ENCODE results near the gene B4GALNT4. TPM values are rescaled to one million over a fixed set of nuclear protein-coding genes. Genes with fewer than 3 reads are reported as not detected.

B4GALNT4 gene
- total and polyA plus RNA-seq, 2 experiments from 2014 or later: 35.8 to 94.4 TPM

DNA sequence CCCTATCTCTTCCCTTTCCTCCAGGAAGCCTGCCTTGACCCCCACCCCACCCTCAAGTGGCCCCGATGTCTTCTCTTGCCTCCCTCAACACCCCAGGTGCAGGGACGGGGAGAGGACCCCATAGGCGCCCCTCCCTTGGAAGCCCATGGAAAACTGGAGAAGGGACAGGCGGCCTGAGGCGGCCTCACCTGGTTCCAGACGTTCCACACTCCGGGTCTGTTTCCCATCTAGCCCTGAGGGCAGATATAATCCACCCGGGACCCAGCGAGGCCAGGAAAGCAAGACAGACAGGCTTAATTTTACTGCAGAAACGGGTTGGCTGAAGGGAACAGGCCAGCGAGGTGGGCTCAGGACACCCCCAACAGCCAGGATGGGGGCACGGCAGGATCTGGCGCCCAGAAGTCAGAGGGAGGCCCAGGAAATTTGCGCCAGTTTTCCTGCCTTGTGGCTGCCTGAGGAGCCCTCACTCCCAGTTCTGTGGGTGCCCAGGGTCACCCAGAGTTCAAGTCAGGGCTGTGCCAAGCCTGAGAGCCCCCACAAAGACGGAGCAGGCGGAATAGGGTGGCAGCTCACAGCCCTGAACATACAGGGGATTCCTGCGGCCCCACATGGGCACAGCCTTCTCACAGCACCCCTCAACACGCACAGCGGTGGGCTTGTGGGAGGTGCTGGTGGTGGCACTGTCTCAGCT is 48.5 kb downstream of the B4GALNT4 start:
- H3K27me3 ChIP-seq: peaks cover 57% of the 10 kb centered on the region
- no peak overlapping the region for H3K27ac ChIP-seq
- no peaks in the 10 kb centered on the region for H3K9me3 ChIP-seq (ENCODE audit: low read depth)
- no peak for DNase-seq (ENCODE audit: low read depth in 1 of 2, low spot score in 1 of 2)
- H3K36me3 ChIP-seq: no peaks in the 10 kb centered on the region
- TF ChIP-seq, protein P1, sequence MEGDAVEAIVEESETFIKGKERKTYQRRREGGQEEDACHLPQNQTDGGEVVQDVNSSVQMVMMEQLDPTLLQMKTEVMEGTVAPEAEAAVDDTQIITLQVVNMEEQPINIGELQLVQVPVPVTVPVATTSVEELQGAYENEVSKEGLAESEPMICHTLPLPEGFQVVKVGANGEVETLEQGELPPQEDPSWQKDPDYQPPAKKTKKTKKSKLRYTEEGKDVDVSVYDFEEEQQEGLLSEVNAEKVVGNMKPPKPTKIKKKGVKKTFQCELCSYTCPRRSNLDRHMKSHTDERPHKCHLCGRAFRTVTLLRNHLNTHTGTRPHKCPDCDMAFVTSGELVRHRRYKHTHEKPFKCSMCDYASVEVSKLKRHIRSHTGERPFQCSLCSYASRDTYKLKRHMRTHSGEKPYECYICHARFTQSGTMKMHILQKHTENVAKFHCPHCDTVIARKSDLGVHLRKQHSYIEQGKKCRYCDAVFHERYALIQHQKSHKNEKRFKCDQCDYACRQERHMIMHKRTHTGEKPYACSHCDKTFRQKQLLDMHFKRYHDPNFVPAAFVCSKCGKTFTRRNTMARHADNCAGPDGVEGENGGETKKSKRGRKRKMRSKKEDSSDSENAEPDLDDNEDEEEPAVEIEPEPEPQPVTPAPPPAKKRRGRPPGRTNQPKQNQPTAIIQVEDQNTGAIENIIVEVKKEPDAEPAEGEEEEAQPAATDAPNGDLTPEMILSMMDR (IDR thresholded peaks at IDR 0.05; ENCODE audit: low read depth, low read length): no peak
- peaks cover 3% of the 10 kb centered on the region for H3K4me1 ChIP-seq (ENCODE audit: low read depth)
- no peak overlapping the region for H3K4me3 ChIP-seq

DNA sequence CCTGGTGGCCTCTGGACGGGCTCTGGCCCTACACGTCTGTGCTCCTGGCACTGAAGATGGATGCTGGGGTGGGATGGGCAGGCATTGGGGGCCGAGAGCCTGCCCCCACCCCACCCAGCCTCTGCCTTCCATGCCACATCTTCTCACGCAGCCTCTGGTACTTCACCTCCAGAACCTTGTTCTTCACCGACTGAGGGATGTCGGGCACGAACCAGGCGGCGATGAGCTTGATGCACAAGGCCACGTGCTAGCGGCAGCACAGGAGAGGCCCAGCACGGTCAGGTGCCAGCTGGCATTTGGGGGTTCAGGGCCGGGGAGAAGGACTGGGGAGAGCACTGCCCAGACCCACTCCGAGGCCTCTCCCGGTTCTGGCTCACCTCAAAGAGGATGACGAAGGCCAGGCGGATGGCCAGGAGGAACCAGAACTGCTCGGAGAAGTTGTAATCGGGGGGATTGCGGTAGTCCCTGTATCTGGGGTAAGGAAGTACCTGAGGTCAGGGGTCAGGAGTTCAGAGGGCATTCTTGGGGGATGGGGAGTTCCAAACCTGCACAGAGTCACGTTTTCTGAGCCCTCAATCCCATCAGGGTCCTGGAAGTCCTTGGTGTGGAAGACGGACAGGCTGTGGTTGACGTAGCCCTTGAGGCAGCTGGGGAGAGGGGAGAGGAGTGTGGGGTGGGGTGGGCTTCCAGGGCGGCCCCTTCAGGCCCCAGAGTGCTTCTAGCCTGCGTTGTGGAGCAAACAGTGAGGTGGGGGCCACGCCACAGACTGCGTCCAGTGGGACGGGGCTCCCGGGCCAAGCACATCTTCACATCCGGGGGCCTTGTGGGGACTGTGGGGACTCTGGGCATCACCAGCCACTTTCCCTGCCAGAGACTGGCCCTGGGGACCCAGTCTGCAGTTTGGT is 49.3 kb downstream of the B4GALNT4 start:
- TF ChIP-seq, protein P1 (IDR thresholded peaks at IDR 0.05; ENCODE audit: low read depth, low read length): no peak
- peaks cover 53% of the 10 kb centered on the region for H3K27me3 ChIP-seq
- no peaks in the 10 kb centered on the region for H3K9me3 ChIP-seq (ENCODE audit: low read depth)
- H3K4me3 ChIP-seq: no peak overlapping the region
- no peak for DNase-seq (ENCODE audit: low read depth in 1 of 2, low spot score in 1 of 2)
- peaks cover 3% of the 10 kb centered on the region for H3K4me1 ChIP-seq (ENCODE audit: low read depth)
- H3K36me3 ChIP-seq: no peaks in the 10 kb centered on the region
- no peak overlapping the region for H3K27ac ChIP-seq

DNA sequence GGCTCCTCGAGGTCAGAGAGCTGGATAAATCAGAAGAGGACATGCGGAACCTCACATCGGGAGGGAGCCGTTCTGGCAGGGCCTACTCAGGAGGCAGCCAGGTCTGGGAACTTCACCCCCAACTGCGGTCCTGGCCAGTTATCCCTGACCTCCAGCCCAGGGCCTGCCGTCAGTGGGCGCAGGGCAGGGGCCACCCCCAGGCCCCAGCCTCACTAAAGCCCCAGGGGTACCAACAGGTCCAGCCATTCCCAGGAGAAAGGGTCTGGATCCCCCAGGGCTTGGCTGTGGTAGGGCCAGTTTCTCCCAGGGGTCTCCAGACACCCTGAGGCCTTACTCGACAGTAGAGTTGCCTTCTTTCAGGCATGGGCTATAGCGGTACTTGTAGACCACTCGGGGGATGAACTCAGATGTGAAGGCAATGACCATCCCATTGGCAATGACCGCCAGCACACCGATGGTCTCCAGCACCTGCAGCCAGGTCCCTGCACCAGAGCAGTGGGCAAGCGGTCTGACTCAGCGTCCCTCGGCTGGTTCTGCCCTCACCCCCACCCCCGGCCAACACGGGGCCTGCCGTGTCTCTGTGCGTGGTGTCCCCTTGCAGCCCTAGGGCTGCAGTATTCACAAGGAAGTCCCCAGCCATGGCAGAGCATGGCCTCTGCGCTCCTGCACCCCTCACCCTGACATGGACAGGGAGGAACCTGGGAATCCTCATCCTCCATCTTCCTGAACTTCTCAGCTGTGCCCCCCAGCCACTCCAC is 50.1 kb downstream of the B4GALNT4 start:
- H3K9me3 ChIP-seq (ENCODE audit: low read depth): no peaks in the 10 kb centered on the region
- DNase-seq (ENCODE audit: low read depth in 1 of 2, low spot score in 1 of 2): no peak
- peaks cover 52% of the 10 kb centered on the region for H3K27me3 ChIP-seq
- H3K4me1 ChIP-seq (ENCODE audit: low read depth): peaks cover 3% of the 10 kb centered on the region
- H3K27ac ChIP-seq: no peak overlapping the region
- no peaks in the 10 kb centered on the region for H3K36me3 ChIP-seq
- TF ChIP-seq, protein P1 (IDR thresholded peaks at IDR 0.05; ENCODE audit: low read depth, low read length): no peak
- H3K4me3 ChIP-seq: no peak overlapping the region

DNA sequence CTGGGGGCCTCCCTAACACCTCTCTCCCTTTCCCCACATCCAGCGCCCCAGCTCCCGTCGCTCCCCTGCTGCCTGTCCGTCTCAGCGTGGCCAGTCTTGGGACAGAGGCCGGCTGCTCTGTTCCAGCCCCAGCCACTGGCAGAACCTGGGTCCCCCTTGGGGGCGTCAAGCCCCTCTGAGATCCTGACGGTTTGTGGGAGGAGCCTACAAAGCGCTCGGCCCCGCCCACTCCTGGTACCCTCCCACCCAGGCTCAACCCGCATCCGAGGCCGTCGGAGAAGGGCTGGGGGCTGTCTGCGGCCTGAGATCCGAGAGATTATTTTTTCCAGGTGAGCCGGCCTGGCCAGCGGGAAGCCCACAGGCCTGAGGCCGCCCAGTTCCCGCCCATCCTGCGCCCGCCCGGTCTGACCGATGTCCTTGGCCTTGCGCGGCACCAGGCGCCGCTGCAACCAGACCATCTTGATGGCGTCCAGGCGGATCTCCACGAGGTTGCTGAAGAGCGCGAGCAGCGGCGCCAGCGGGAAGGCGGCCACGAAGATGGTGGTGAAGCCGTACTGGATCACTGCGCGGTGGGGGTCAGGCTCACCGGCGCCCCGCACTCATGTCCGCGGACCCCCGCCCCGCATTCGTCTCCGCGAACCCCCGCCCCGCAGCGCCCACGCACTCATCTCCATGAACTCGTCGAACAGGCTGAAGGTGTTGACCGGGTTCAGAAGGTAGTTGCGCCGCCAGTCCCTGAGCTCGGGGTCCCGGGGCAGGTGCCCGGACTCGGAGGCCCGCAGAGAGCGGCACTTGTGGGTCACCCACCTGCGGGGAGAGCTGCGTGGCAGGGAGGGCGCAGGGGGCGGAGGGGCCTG is 51.0 kb downstream of the B4GALNT4 start:
- no peak for DNase-seq (ENCODE audit: low read depth in 1 of 2, low spot score in 1 of 2)
- Histone ChIP-seq H3K9me3 (ENCODE audit: low read depth) (no peaks in the 10 kb centered on the region), H3K27ac (no peak overlapping the region), H3K4me3 (no peak overlapping the region), H3K4me1 (ENCODE audit: low read depth) (peaks cover 3% of the 10 kb centered on the region), H3K36me3 (no peaks in the 10 kb centered on the region), H3K27me3 (peaks cover 44% of the 10 kb centered on the region)
- TF ChIP-seq, protein P1 (IDR thresholded peaks at IDR 0.05; ENCODE audit: low read depth, low read length): no peak

DNA sequence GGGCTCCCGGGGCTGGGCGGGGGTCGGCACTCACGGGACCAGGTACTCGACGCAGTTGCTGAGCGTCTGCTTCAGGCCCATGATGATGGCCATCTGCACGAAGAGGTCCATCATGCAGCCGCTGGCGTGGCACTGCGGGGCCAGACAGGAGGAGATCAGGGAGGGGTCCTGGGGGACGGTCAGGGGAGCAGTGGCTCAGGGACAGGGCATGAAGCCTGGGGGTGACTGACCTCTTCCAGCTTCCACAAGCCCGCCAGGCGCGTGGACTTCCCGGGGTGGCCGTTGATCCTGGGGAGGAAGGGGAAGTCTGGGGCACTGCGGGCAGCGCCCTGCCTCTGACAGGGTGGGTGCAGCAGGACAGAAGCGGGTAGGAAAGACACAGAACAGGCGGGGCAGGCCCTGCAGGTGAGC is 51.6 kb downstream of the B4GALNT4 start:
- Histone ChIP-seq H3K27me3 (peaks cover 38% of the 10 kb centered on the region), H3K36me3 (no peaks in the 10 kb centered on the region), H3K27ac (no peak overlapping the region), H3K9me3 (ENCODE audit: low read depth) (no peaks in the 10 kb centered on the region), H3K4me3 (no peak overlapping the region), H3K4me1 (ENCODE audit: low read depth) (peaks cover 3% of the 10 kb centered on the region)
- no peak for DNase-seq (ENCODE audit: low read depth in 1 of 2, low spot score in 1 of 2)
- TF ChIP-seq, protein P1 (IDR thresholded peaks at IDR 0.05; ENCODE audit: low read depth, low read length): no peak

Measured in cardiac muscle cell (in vitro differentiated cells and primary cell).